Activated CD8-positive, alpha-beta memory T cell treated with anti-CD3 and anti-CD28 coated beads, Interleukin-2, amount 50 U/mL, for 1 hour (primary cell): Measurements from ENCODE around the gene HLA-DPB1.

ENCODE experiments used
- DNase-seq: peaks from one replicate; pipeline ENCODE4 v3.0.0-alpha.2; 2020; ENCODE audit errors: extremely low read depth

The HLA-DPB1 gene

DNA sequence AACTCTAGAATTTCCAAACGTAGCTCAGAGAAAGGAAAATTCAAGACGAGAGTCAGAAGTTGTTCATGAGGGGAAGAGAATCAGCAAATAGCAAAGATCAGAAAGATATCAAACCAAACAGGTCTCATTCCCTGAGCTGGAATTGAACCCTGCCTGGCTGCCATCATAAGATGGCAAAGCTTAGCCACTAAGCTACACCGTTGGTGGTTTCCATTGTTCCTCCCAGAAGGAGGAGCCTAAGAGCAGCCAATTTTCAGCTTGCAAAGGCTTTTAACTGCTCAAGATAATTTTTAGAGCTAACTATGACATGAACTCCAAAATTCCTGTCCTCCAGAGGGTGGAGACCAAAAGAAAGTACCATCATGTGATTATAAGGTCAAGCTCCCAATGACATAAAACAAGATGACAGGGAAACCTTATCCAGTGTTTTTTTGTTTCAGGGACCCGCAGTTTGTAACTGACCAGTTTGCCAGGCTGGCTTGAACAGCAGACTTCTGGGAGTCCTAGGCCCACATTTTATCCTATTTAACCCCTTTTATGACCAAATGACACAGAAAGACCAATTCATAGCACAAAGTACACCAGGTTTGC is 60.6 kb downstream of the HLA-DPB1 start:
- no peak for DNase-seq
